OCI-LY7 (cell line): ENCODE measurements around the gene FIGN. TPM values are rescaled to one million over a fixed set of nuclear protein-coding genes. Genes with fewer than 3 reads are reported as not detected.

Source experiments
- BruUV-seq: library from RNA; stranded (reverse); fragments of 400-500 nt; replicated peaks from 2 replicates; lab custom pipeline; 2021; lab: Mats Ljungman, UMichigan
- CTCF ChIA-PET: fragments of 300-600 bp; sonication (Branson Sonifier 250); formaldehyde crosslinking; loops from one replicate; lab custom pipeline; 2022; ENCODE audit warnings: antibody characterized with exemption; ENCODE audit not compliant: unreplicated experiment; lab: Charles Lee
- POLR2A ChIA-PET: fragments of 300-600 bp; sonication (Branson Sonifier 250); formaldehyde crosslinking; loops from one replicate; lab custom pipeline; 2022; ENCODE audit warnings: antibody characterized with exemption; lab: Charles Lee
- DNase-seq: peaks from one replicate; pipeline ENCODE4 v3.0.0-alpha.2; 2015; ENCODE audit warnings: low spot score
- H2AFZ ChIP-seq: fragments of 200-600 bp; sonication (generic), shearing (Covaris generic); 2 replicates; pipeline ENCODE4 v1.6.1; 2014; ENCODE audit warnings: mild to moderate bottlenecking, antibody characterized with exemption, low read length, moderate library complexity
- H3K27ac ChIP-seq: fragments of 200-600 bp; sonication (generic); 2 replicates; pipeline ENCODE4 v1.5.1; 2014; ENCODE audit warnings: mixed run types, low read depth, mild to moderate bottlenecking, moderate library complexity, low read length, inconsistent platforms; ENCODE audit not compliant: poor library complexity, severe bottlenecking
- H3K36me3 ChIP-seq: fragments of 200-600 bp; sonication (generic); 2 replicates; pipeline ENCODE4 v1.6.1; 2014; ENCODE audit warnings: mild to moderate bottlenecking, antibody characterized with exemption, low read length, moderate library complexity, mixed read lengths; ENCODE audit not compliant: insufficient read depth
- H3K4me1 ChIP-seq: fragments of 200-600 bp; sonication (generic); 2 replicates; pipeline ENCODE4 v1.5.1; 2014; ENCODE audit warnings: mild to moderate bottlenecking, low read length; ENCODE audit not compliant: insufficient read depth, poor library complexity, severe bottlenecking
- H3K4me2 ChIP-seq: fragments of 200-600 bp; sonication (generic); 2 replicates; pipeline ENCODE4 v1.6.1; 2014; ENCODE audit warnings: mild to moderate bottlenecking, low read length
- H3K4me3 ChIP-seq: fragments of 200-600 bp; sonication (generic); 2 replicates; pipeline ENCODE4 v1.5.1; 2014; ENCODE audit warnings: mild to moderate bottlenecking, low read depth, low read length; ENCODE audit not compliant: poor library complexity, severe bottlenecking
- H3K79me2 ChIP-seq: fragments of 200-600 bp; sonication (generic); 2 replicates; pipeline ENCODE4 v1.6.1; 2016; ENCODE audit warnings: low read depth, mild to moderate bottlenecking, low read length, moderate library complexity, mixed read lengths; ENCODE audit not compliant: insufficient read depth
- H3K9me2 ChIP-seq: fragments of 200-600 bp; sonication (generic); 2 replicates; pipeline ENCODE4 v1.6.1; 2016; ENCODE audit warnings: mild to moderate bottlenecking, low read length, mixed read lengths; ENCODE audit not compliant: insufficient read depth
- H3K9me3 ChIP-seq: fragments of 200-600 bp; sonication (generic); 2 replicates; pipeline ENCODE4 v1.6.1; 2014; ENCODE audit warnings: mild to moderate bottlenecking, mixed run types, low read length, mixed read lengths
- H4K20me1 ChIP-seq: fragments of 200-600 bp; sonication (generic); 2 replicates; pipeline ENCODE4 v1.6.1; 2014; ENCODE audit warnings: mild to moderate bottlenecking, antibody characterized with exemption, low read length, moderate library complexity, mixed read lengths; ENCODE audit not compliant: insufficient read depth
- EZH2phosphoT487 ChIP-seq: fragments of 200-600 bp; sonication (generic); IDR thresholded peaks from 2 replicates; pipeline ENCODE4 v1.6.1; 2018; ENCODE audit warnings: low read depth, borderline replicate concordance, mild to moderate bottlenecking, mixed run types, antibody characterized with exemption, low read length, moderate library complexity, mixed read lengths
- intact Hi-C: fragments of 100-400 bp; cut with micrococcal nuclease; formaldehyde crosslinking; loops from one replicate; pipeline ENCODE4 v1.10.0; 2022; ENCODE audit not compliant: unreplicated experiment
- total RNA-seq, 2 experiments: library from RNA; depleted of rRNA in 1 of 2; stranded (reverse); fragments of >200 nt in 1 of 2; shearing (Covaris generic) in 1 of 2; gene quantifications; 2 replicates each; pipeline ENCODE4 v1.2.3, GENCODE V29; 2014 to 2022
- TF ChIP-seq, protein P1 (sequence below): fragments of 200-600 bp; sonication (generic); conservative IDR thresholded peaks from 2 replicates; pipeline ENCODE4 v1.5.1; 2014; ENCODE audit warnings: mild to moderate bottlenecking, antibody characterized with exemption, low read length, moderate library complexity, mixed read lengths

FIGN gene
- total RNA-seq, 2 experiments from 2014 or later, result not detected

DNA sequence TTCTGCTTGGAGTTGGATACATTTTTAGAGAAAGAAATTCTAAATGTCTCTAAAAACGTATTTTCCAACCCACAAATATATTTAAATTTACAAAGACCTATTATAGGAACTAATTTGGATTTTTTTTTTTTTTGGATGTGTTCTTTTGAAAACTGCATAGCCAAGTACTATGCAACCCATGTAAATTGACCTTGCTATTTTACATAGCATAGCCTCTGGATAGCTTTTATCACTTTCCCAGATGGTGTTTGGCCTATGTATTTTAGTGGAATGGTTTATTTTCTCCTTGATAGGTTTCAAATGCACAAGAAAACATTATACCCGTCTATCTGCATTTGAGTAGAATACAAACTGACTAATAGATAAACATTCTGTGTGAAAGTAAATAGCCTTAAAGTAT lies 130.0 kb downstream of the FIGN start:
- no TSS peak for BruUV-seq
- H3K4me1 ChIP-seq, result no peaks in the 10 kb centered on the region
- H3K9me2 ChIP-seq, result no peaks in the 10 kb centered on the region
- intact Hi-C loops, result no loop called here
- no peak overlapping the region for H3K27ac ChIP-seq
- H3K9me3 ChIP-seq, result no peaks in the 10 kb centered on the region
- no peaks in the 10 kb centered on the region for H3K36me3 ChIP-seq
- no peak for TF ChIP-seq EZH2phosphoT487
- TF ChIP-seq, protein P1, sequence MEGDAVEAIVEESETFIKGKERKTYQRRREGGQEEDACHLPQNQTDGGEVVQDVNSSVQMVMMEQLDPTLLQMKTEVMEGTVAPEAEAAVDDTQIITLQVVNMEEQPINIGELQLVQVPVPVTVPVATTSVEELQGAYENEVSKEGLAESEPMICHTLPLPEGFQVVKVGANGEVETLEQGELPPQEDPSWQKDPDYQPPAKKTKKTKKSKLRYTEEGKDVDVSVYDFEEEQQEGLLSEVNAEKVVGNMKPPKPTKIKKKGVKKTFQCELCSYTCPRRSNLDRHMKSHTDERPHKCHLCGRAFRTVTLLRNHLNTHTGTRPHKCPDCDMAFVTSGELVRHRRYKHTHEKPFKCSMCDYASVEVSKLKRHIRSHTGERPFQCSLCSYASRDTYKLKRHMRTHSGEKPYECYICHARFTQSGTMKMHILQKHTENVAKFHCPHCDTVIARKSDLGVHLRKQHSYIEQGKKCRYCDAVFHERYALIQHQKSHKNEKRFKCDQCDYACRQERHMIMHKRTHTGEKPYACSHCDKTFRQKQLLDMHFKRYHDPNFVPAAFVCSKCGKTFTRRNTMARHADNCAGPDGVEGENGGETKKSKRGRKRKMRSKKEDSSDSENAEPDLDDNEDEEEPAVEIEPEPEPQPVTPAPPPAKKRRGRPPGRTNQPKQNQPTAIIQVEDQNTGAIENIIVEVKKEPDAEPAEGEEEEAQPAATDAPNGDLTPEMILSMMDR, result no peak
- H2AFZ ChIP-seq, result no peak overlapping the region
- no peak overlapping the region for H3K4me3 ChIP-seq
- no peaks in the 10 kb centered on the region for H3K79me2 ChIP-seq
- CTCF ChIA-PET, result no interaction called here
- H3K4me2 ChIP-seq, result no peak overlapping the region
- DNase-seq, result no peak
- POLR2A ChIA-PET, result interaction anchor here (0.6 kb wide), 1 partner anchor 118 kb away, joined by 4 read pairs; no protein-coding TSS in a partner anchor
- H4K20me1 ChIP-seq, result no peaks in the 10 kb centered on the region

DNA sequence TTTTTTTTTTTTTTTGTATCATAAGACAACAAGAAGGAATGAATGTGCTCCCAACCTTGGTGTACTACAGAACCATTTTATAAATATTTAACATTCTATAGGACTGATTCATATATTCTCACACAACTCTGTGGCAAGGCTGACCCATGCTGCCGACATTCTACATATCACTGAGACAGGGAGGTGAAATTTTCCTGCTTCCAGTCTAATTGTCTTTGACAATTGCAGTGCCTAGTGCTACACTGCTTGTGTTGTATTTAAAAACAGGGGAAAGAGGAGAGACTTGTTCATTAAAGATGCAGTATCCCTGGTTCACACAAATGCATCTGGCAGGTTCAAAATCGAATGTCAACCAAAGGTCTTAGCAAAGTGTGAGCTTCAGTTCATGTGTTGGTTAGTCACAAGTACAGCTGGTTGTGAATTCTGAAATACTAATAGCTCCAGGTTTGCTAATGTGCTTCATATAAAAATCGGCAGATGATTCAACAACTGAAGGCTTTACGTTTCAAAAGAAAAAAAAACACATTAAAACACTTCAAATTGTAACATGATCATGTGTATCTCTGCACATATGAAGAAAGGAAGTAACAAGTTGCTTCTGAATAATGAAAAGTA lies 130.8 kb downstream of the FIGN start:
- no peaks in the 10 kb centered on the region for H4K20me1 ChIP-seq
- DNase-seq, result no peak
- no peaks in the 10 kb centered on the region for H3K36me3 ChIP-seq
- no peaks in the 10 kb centered on the region for H3K4me1 ChIP-seq
- intact Hi-C loops, result no loop called here
- no peaks in the 10 kb centered on the region for H3K9me2 ChIP-seq
- no peak overlapping the region for H3K27ac ChIP-seq
- ChIA-PET CTCF (no interaction called here), POLR2A (no interaction called here)
- no peaks in the 10 kb centered on the region for H3K9me3 ChIP-seq
- H3K4me3 ChIP-seq, result no peak overlapping the region
- TF ChIP-seq, protein P1, result no peak
- no peak for TF ChIP-seq EZH2phosphoT487
- no peak overlapping the region for H2AFZ ChIP-seq
- no TSS peak for BruUV-seq
- H3K4me2 ChIP-seq, result no peak overlapping the region
- H3K79me2 ChIP-seq, result no peaks in the 10 kb centered on the region

DNA sequence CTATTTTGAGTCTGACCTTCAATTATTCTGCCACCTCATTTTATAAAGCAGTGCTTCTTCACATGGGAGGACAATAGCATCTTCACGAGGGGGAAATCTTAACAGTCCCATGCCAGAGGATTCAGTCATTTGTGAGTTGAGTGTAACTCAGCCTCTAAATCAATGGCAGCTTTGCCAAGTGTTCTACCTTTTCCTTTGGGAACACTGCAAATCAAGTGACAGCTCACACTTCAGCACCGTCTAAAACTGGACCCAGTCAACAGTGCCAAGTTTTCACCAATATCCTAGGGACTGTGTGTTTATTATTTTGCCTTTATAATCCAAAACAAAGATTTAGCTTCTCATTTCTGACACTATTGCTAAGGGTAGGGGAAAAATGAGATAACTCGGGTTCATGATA lies 133.6 kb downstream of the FIGN start:
- no TSS peak for BruUV-seq

More for the DNA sequence above, 133.6 kb downstream of the FIGN start:
- H3K4me3 ChIP-seq, result no peak overlapping the region
- H3K4me2 ChIP-seq, result no peak overlapping the region
- no peaks in the 10 kb centered on the region for H4K20me1 ChIP-seq
- H3K36me3 ChIP-seq, result no peaks in the 10 kb centered on the region
- intact Hi-C loops, result no loop called here
- H3K9me3 ChIP-seq, result no peaks in the 10 kb centered on the region
- DNase-seq, result no peak
- CTCF ChIA-PET, result no interaction called here
- H3K27ac ChIP-seq, result no peak overlapping the region
- TF ChIP-seq, protein P1, result no peak
- TF ChIP-seq EZH2phosphoT487, result no peak
- H3K4me1 ChIP-seq, result no peaks in the 10 kb centered on the region
- no peak overlapping the region for H2AFZ ChIP-seq
- H3K9me2 ChIP-seq, result no peaks in the 10 kb centered on the region
- POLR2A ChIA-PET, result no interaction called here
- H3K79me2 ChIP-seq, result no peaks in the 10 kb centered on the region
